Liver (tissue), 9 donors: Measurements from ENCODE around the gene MARCKS. TPM values are rescaled to one million over a fixed set of nuclear protein-coding genes. Genes with fewer than 3 reads are reported as not detected.
A peak's percentile ranks its signal among the peaks of the same experiment; 100 is the strongest.

Source experiments
- DNase-seq: peaks from one replicate; pipeline ENCODE4 v3.0.0-alpha.2; 2017; ENCODE audit warnings: low spot score
- H3K27ac ChIP-seq, 2 donors: one replicate each; pipeline ENCODE4 v1.7.0; 2013; ENCODE audit warnings: inconsistent platforms in 2 of 2, low read length in 2 of 2, control low read depth in 1 of 2, low read depth in 1 of 2, mild to moderate bottlenecking in 1 of 2
- H3K27me3 ChIP-seq, 4 donors: one replicate each; pipeline versions ENCODE4 v1.6.1 to v1.7.0; 2013; ENCODE audit warnings: low read length in 3 of 4, inconsistent platforms in 1 of 4, mild to moderate bottlenecking in 1 of 4, moderate library complexity in 1 of 4; ENCODE audit not compliant: control insufficient read depth in 4 of 4, insufficient read depth in 4 of 4
- H3K36me3 ChIP-seq, 4 donors: one replicate each; pipeline versions ENCODE4 v1.6.1 to v1.7.0; 2013; ENCODE audit warnings: low read length in 3 of 4, mild to moderate bottlenecking in 3 of 4, low read depth in 1 of 4, moderate library complexity in 1 of 4; ENCODE audit not compliant: control insufficient read depth in 4 of 4, insufficient read depth in 3 of 4
- H3K4me1 ChIP-seq, 4 donors: one replicate each; pipeline versions ENCODE4 v1.6.1 to v1.7.0; 2013; ENCODE audit warnings: low read length in 3 of 4, mild to moderate bottlenecking in 3 of 4, moderate library complexity in 1 of 4; ENCODE audit not compliant: control insufficient read depth in 4 of 4, insufficient read depth in 4 of 4
- H3K4me3 ChIP-seq, 3 donors: one replicate each; pipeline versions ENCODE4 v1.6.1 to v1.7.0; 2013; ENCODE audit warnings: low read length in 3 of 3, control low read depth in 1 of 3, low read depth in 1 of 3, mild to moderate bottlenecking in 1 of 3
- H3K9ac ChIP-seq, 2 donors: one replicate each; pipeline ENCODE4 v1.7.0; 2013; ENCODE audit warnings: low read length in 2 of 2, mild to moderate bottlenecking in 2 of 2, moderate library complexity in 2 of 2, control low read depth in 1 of 2, low read depth in 1 of 2
- H3K9me3 ChIP-seq, 4 donors: one replicate each; pipeline versions ENCODE4 v1.6.1 to v1.7.0; 2013; ENCODE audit warnings: low read length in 3 of 4; ENCODE audit not compliant: control insufficient read depth in 4 of 4
- EGR1 ChIP-seq, 2 donors: IDR thresholded peaks; 2 replicates each; pipeline ENCODE4 v1.6.1; 2016 to 2018; ENCODE audit warnings: antibody characterized with exemption in 2 of 2, low read depth in 2 of 2
- FOXA1 ChIP-seq: IDR thresholded peaks from 2 replicates; pipeline ENCODE4 v1.6.1; 2016; ENCODE audit warnings: antibody characterized with exemption
- FOXA2 ChIP-seq: IDR thresholded peaks from 2 replicates; pipeline ENCODE4 v1.6.1; 2016; ENCODE audit warnings: antibody characterized with exemption
- GABPA ChIP-seq, 2 donors: IDR thresholded peaks in 1 of 2; conservative IDR thresholded peaks in 1 of 2; 2 replicates each; pipeline ENCODE4 v1.6.1; 2016; ENCODE audit warnings: antibody characterized with exemption in 2 of 2, mild to moderate bottlenecking in 1 of 2, moderate library complexity in 1 of 2
- HNF4A ChIP-seq, 2 donors: conservative IDR thresholded peaks; 2 replicates each; pipeline ENCODE4 v1.6.1; 2016; ENCODE audit warnings: antibody characterized with exemption in 2 of 2, mild to moderate bottlenecking in 2 of 2
- HNF4G ChIP-seq: IDR thresholded peaks from 2 replicates; pipeline ENCODE4 v1.6.1; 2016; ENCODE audit warnings: antibody characterized with exemption
- NR2F2 ChIP-seq: IDR thresholded peaks from 2 replicates; pipeline ENCODE4 v1.6.1; 2016; ENCODE audit warnings: antibody characterized with exemption
- RAD21 ChIP-seq, 2 donors: IDR thresholded peaks; 2 replicates each; pipeline ENCODE4 v1.6.1; 2016; ENCODE audit warnings: antibody characterized with exemption in 2 of 2, mild to moderate bottlenecking in 2 of 2
- RXRA ChIP-seq, 2 donors: IDR thresholded peaks; 2 replicates each; pipeline ENCODE4 v1.6.1; 2017 to 2018; ENCODE audit warnings: antibody characterized with exemption in 2 of 2, mild to moderate bottlenecking in 1 of 2
- SP1 ChIP-seq: IDR thresholded peaks from 2 replicates; pipeline ENCODE4 v1.6.1; 2018; ENCODE audit warnings: antibody characterized with exemption, mild to moderate bottlenecking
- TAF1 ChIP-seq: conservative IDR thresholded peaks from 2 replicates; pipeline ENCODE4 v1.6.1; 2016; ENCODE audit warnings: antibody characterized with exemption, mild to moderate bottlenecking
- YY1 ChIP-seq: IDR thresholded peaks from 2 replicates; pipeline ENCODE4 v1.6.1; 2016; ENCODE audit warnings: antibody characterized with exemption, mild to moderate bottlenecking
- WGBS: extraction: QIAGEN DNeasy Blood & Tissue Kit; methylation state at CpG from one replicate; pipeline ENCODE4 v1.1.7; 2013; 5-methylcytosine and 5-hydroxymethylcytosine counted together
- polyA plus RNA-seq, 2 donors: library from polyadenylated mRNA; stranded (reverse) in 1 of 2; unstranded in 1 of 2; fragments of 200-250 nt in 1 of 2; fragments of >200 nt in 1 of 2; fragmentation: Nextera tagmentation in 1 of 2; extraction: Ambion mirVana in 1 of 2; gene quantifications; one replicate each; pipeline versions ENCODE4 v1.2.1 to v1.2.3, GENCODE V29; 2013 to 2015
- total RNA-seq, 2 donors: library from RNA; depleted of rRNA; stranded (reverse); fragments of >200 nt; gene quantifications; one replicate each; pipeline ENCODE4 v1.2.3, GENCODE V29; 2014
- TF ChIP-seq, protein P1 (sequence below): IDR thresholded peaks from 2 replicates; pipeline ENCODE4 v1.6.1; 2016; ENCODE audit warnings: antibody characterized with exemption
- TF ChIP-seq, protein P2 (sequence below): IDR thresholded peaks from 2 replicates; pipeline ENCODE4 v1.6.1; 2016; ENCODE audit warnings: antibody characterized with exemption
- TF ChIP-seq, protein P3 (sequence below): fragments of 150-350 bp; IDR thresholded peaks from 2 replicates; pipeline ENCODE4 v1.5.1; 2017; ENCODE audit warnings: improper control_type of control experiment, low read depth, low read length; ENCODE audit not compliant: missing input control
- TF ChIP-seq, protein P4 (sequence below): IDR thresholded peaks from 2 replicates; pipeline ENCODE4 v1.6.1; 2016; ENCODE audit warnings: antibody characterized with exemption, mild to moderate bottlenecking
- TF ChIP-seq, protein P5 (sequence below): IDR thresholded peaks from 2 replicates; pipeline ENCODE4 v1.6.1; 2016; ENCODE audit warnings: antibody characterized with exemption
- donor health status: healthy.
- donor health status: healthy.
- donor health status: healthy.
- donor health status: healthy.
- donor health status: healthy.

The MARCKS gene
- total and polyA plus RNA-seq, 4 donors, result 3.6 to 31.6 (median 5.9) TPM

DNA sequence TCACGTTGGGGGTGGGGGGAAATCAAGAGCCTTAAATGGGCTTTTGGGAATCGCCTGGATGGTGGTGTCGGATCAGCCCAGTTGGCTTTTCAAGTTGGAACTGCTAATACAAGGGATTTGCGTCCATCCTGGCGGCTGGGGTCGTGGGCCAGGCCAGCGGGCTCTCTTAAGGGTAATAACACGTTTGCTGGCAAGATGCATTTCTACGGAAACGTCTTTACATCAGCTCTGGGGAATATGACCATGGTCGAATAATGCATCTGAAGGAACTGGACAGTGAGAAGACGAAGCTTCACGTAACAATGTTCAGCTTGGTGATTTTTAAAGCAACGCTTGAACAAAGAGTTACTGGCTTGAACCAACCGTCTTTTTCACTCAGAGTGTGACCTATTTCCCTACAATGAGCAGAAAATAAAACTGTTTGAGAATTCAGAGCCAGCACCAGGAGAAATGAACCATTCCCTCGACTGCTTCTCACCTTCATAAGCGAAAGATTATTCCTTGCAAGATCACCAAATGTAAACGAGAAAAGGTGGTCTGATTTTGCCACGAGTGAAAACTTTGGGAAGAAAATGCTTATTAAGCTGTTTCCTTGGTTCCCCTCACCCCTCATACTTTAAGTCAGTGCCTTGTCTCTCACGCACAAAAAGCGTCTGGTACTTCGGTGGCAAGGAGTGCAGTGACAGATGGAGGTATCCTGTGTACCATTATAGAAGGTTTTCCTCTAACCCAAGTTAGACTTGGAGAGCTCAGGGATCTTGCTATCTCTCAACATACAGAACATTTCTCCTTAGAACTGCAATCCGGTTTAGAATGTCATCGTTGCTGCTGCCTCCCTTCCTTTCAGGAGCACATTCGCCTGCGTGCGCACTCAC lies 1.4 kb upstream of the MARCKS start:
- Histone ChIP-seq H3K27me3 (peaks cover 0 to 3% (median 0%) of the 10 kb centered on the region in 4 donors), H3K36me3 (no peaks in the 10 kb centered on the region), H3K9ac (peak overlapping the region; percentile 60 to 72), H3K9me3 (no peaks in the 10 kb centered on the region), H3K4me3 (peak overlapping the region; percentile 18 to 61 (median 51)), H3K4me1 (peaks cover 12 to 40% (median 28%) of the 10 kb centered on the region in 4 donors), H3K27ac (peak overlapping the region; percentile 78 to 81)
- TF ChIP-seq SP1 (no peak), HNF4A (conservative IDR thresholded peaks at IDR 0.05) (no peak), EGR1 (IDR thresholded peaks at IDR 0.05; ENCODE audit: low read depth in 2 of 2) (no peak)
- TF ChIP-seq, protein P1, sequence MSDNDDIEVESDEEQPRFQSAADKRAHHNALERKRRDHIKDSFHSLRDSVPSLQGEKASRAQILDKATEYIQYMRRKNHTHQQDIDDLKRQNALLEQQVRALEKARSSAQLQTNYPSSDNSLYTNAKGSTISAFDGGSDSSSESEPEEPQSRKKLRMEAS, result no peak
- peak; percentile 45 for DNase-seq
- WGBS, result 7% methylated on average over 27 of the region's 27 CpGs

DNA sequence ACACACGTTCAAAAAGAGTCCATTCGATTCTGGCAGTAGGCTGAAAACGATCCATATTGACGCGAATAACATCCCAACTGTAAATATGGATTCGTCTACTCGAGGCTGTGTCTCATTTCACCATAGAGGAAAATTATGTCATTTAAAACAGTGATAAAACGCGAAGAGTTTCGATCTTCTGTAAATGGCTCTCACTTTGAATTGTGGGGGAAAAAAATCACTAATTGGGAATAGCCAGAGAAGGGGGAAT lies 845 bp upstream of the MARCKS start:
- no peak for DNase-seq
- H3K4me3 ChIP-seq, result peak overlapping the region; percentile 51 to 74 (median 61)
- H3K9ac ChIP-seq, result peak overlapping the region; percentile 42 to 72
- no peaks in the 10 kb centered on the region for H3K36me3 ChIP-seq
- peak; percentile 7 for TF ChIP-seq YY1
- TF ChIP-seq HNF4G, result no peak
- 1% methylated on average over 10 of the region's 10 CpGs for WGBS
- H3K27ac ChIP-seq, result peak overlapping the region; percentile 78 to 81
- no peaks in the 10 kb centered on the region for H3K9me3 ChIP-seq
- peaks cover 0 to 3% (median 0%) of the 10 kb centered on the region in 4 donors for H3K27me3 ChIP-seq
- peaks cover 12 to 40% (median 28%) of the 10 kb centered on the region in 4 donors for H3K4me1 ChIP-seq

DNA sequence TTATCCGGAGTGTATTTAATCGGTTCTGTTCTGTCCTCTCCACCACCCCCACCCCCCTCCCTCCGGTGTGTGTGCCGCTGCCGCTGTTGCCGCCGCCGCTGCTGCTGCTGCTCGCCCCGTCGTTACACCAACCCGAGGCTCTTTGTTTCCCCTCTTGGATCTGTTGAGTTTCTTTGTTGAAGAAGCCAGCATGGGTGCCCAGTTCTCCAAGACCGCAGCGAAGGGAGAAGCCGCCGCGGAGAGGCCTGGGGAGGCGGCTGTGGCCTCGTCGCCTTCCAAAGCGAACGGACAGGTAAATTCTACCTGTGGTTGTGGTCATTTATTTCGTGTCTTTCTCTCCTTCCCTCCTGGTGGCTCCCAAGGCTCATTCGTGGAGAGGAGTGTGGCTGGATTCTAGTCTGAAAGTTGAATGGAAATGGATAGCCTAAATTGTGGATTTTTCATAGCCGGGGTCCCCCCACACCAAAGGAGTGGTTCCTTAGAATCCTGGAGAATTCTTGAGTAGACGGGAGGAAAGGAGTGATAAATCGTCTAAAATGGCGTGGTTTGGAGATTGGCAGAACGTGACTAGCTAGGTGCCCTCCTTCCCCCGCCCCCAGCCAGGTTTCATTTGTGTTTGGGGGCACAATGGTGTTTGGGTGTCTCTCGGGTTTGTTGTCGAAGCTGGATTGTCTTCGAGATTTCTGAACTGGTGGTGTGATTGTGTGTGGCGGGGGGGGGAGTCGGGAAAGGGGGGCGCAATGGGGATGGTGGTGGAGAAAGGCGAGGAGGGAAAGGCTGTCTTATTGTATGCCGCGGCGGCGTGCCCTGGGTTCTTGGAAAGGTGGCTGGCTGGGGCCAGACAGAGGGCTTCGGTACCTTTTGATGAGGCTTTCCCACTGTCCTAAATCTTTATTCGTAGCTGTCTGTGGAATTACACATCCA lies 673 bp downstream of the MARCKS start:
- Histone ChIP-seq H3K9ac (peak overlapping the region; percentile 9 to 80), H3K9me3 (no peaks in the 10 kb centered on the region), H3K4me1 (peaks cover 12 to 40% (median 28%) of the 10 kb centered on the region in 4 donors), H3K27me3 (peaks cover 0 to 3% (median 0%) of the 10 kb centered on the region in 4 donors), H3K4me3 (peak overlapping the region; percentile 51 to 74 (median 68)), H3K36me3 (no peaks in the 10 kb centered on the region), H3K27ac (peak overlapping the region; percentile 81 to 82)
- peak; percentile 48 for DNase-seq
- WGBS, result 4% methylated on average over 43 of the region's 43 CpGs
- TF ChIP-seq RAD21 (IDR thresholded peaks at IDR 0.05) (peak in 1 of 2 donors; percentile 19), TAF1 (no peak), HNF4G (no peak), YY1 (peak; percentile 1), SP1 (no peak), GABPA (IDR thresholded peaks at IDR 0.05 in 1 of 2, conservative IDR thresholded peaks at IDR 0.05 in 1 of 2) (no peak), FOXA2 (no peak), EGR1 (IDR thresholded peaks at IDR 0.05; ENCODE audit: low read depth in 2 of 2) (no peak), RXRA (IDR thresholded peaks at IDR 0.05) (no peak), FOXA1 (no peak), NR2F2 (no peak)
- TF ChIP-seq, protein P2, sequence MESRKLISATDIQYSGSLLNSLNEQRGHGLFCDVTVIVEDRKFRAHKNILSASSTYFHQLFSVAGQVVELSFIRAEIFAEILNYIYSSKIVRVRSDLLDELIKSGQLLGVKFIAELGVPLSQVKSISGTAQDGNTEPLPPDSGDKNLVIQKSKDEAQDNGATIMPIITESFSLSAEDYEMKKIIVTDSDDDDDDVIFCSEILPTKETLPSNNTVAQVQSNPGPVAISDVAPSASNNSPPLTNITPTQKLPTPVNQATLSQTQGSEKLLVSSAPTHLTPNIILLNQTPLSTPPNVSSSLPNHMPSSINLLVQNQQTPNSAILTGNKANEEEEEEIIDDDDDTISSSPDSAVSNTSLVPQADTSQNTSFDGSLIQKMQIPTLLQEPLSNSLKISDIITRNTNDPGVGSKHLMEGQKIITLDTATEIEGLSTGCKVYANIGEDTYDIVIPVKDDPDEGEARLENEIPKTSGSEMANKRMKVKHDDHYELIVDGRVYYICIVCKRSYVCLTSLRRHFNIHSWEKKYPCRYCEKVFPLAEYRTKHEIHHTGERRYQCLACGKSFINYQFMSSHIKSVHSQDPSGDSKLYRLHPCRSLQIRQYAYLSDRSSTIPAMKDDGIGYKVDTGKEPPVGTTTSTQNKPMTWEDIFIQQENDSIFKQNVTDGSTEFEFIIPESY, result no peak
- TF ChIP-seq, protein P3, sequence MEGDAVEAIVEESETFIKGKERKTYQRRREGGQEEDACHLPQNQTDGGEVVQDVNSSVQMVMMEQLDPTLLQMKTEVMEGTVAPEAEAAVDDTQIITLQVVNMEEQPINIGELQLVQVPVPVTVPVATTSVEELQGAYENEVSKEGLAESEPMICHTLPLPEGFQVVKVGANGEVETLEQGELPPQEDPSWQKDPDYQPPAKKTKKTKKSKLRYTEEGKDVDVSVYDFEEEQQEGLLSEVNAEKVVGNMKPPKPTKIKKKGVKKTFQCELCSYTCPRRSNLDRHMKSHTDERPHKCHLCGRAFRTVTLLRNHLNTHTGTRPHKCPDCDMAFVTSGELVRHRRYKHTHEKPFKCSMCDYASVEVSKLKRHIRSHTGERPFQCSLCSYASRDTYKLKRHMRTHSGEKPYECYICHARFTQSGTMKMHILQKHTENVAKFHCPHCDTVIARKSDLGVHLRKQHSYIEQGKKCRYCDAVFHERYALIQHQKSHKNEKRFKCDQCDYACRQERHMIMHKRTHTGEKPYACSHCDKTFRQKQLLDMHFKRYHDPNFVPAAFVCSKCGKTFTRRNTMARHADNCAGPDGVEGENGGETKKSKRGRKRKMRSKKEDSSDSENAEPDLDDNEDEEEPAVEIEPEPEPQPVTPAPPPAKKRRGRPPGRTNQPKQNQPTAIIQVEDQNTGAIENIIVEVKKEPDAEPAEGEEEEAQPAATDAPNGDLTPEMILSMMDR, result no peak
- TF ChIP-seq, protein P1, result no peak
- TF ChIP-seq, protein P4, sequence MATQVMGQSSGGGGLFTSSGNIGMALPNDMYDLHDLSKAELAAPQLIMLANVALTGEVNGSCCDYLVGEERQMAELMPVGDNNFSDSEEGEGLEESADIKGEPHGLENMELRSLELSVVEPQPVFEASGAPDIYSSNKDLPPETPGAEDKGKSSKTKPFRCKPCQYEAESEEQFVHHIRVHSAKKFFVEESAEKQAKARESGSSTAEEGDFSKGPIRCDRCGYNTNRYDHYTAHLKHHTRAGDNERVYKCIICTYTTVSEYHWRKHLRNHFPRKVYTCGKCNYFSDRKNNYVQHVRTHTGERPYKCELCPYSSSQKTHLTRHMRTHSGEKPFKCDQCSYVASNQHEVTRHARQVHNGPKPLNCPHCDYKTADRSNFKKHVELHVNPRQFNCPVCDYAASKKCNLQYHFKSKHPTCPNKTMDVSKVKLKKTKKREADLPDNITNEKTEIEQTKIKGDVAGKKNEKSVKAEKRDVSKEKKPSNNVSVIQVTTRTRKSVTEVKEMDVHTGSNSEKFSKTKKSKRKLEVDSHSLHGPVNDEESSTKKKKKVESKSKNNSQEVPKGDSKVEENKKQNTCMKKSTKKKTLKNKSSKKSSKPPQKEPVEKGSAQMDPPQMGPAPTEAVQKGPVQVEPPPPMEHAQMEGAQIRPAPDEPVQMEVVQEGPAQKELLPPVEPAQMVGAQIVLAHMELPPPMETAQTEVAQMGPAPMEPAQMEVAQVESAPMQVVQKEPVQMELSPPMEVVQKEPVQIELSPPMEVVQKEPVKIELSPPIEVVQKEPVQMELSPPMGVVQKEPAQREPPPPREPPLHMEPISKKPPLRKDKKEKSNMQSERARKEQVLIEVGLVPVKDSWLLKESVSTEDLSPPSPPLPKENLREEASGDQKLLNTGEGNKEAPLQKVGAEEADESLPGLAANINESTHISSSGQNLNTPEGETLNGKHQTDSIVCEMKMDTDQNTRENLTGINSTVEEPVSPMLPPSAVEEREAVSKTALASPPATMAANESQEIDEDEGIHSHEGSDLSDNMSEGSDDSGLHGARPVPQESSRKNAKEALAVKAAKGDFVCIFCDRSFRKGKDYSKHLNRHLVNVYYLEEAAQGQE, result no peak
- TF ChIP-seq, protein P5, sequence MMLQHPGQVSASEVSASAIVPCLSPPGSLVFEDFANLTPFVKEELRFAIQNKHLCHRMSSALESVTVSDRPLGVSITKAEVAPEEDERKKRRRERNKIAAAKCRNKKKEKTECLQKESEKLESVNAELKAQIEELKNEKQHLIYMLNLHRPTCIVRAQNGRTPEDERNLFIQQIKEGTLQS, result no peak
